GM19238 (cell line): ENCODE data around the gene BCR.
A peak's percentile ranks its signal among the peaks of the same experiment; 100 is the strongest.
"Not testable (repeated sequence)": the region's sequence is repeated elsewhere in the genome, so short reads cannot be mapped to it uniquely, and the experiment has no call there.

Source experiments
- DNase-seq: peaks from one replicate; pipeline ENCODE4 v3.0.0; 2011; ENCODE audit warnings: low spot score; ENCODE audit not compliant: insufficient read length

The BCR gene

DNA sequence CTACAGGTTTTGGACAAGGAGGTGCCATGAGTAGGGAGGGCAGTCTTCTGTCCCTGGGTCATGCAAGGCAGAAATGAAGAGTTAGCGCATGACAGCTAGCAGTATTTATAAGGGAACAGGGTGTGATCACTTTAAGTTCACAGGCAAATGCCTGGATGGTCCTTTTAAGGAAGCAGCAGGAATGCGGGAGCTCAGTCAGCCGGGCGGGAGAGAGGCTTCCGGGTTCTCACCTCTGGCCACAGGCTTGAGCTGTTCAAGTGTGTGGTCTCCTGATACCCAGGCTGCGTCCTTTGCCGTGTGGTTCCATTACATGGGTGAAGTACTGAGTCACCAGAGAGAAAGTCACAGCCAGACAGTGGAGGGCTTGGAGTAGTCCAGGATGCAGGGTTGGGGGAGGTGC, 105.4 kb downstream of the BCR start:
- DNase-seq, result no peak

DNA sequence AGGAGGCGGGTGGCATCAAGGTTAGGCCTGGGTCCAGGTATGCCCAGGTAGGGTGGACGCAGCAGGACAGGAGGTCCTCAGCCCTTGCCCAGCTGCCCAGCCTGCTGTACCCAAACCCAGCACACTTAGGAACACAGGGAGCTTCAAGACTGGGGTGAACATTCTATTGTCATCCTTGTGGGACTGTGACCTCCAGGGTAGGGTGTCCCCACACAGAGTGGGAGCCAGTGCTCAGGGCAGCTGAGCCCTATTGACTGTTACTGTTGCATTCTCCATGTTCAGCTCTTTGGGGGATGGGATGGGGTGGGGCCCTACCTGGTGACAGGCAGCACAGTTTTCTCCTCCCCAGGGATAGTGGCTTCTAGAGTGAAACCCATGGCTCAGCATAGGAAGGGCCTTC, 106.0 kb downstream of the BCR start:
- no peak for DNase-seq

DNA sequence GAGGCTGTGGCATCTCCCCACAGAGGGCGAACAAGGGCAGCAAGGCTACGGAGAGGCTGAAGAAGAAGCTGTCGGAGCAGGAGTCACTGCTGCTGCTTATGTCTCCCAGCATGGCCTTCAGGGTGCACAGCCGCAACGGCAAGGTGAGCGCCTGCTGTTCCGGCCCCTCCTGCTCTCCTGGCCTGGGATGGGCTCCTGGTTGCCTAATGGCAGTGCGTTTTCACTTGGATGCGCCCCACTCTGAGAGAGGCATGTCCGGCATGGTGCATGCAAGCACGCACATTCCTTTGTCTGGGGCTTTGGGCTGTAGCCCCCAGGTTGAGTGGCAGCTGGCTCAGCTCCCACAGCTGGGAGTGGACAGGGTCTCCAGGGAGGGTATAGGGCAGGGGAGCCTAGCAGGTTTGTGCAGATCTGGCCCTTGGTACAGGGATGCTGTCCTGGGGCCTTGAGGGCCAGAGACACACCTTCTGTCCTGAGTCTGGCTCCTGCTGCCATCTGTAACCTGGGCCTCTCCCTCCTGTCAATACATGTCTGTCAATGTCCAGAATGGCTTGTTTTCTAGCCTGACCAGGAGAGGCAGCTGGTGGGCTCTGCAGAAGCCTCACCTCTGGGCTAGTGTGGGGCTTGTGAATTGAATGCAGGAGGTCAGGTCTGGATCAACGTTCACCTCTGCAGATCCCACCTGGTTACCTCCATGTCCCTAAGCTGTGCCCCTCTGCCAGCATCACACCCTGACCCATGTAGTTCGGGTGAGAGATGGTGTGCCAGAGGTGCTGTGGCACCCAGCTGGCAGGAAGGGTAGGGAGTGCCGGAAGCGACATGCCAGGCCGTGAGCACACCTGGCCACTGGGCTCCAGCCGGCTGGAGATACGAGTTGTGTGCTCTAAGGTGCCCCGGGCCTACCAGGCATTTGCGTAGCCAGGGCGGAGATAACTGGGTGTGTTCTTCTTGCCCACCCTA, 107.1 kb downstream of the BCR start:
- DNase-seq, result no peak

DNA sequence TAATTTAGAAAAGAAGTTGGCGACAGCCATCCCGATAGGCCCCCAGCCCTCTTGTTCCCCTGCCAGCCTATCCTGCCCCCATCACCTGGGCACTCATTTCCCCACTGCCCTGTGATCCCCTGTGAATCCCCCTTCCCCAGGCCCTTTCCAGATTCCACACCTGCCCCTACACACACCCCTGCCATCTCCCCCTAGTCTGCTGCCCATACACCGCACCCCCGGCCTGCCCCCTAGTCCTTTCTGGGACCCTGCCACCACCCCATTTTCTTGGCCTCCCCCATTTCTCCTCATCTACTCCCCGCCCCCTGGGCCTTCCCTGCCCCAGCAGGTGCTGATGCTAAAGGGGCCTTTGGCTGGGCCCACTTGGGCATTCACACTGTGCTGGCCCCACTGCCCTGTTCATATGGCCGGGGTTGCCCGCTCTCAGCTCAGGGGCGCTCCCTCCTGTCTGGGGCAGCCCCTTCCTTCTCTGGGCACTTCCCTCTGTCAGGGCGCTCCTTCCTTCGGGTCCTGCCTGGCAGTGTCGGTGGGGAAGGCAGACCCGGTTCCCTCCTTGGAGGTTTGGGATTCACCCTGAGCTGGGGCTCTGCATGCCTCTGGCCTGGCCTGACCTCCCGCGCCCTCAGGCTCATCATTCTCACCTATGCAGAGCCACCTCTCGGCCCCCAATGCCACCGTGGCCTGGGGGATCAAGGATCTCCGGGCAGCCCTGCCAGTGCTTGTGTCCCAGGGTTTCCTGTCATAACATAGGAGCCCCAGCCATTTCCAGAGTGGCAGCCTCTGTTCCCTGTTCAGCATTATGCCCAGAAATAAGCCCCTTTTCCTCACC, 108.2 kb downstream of the BCR start:
- no peak for DNase-seq

DNA sequence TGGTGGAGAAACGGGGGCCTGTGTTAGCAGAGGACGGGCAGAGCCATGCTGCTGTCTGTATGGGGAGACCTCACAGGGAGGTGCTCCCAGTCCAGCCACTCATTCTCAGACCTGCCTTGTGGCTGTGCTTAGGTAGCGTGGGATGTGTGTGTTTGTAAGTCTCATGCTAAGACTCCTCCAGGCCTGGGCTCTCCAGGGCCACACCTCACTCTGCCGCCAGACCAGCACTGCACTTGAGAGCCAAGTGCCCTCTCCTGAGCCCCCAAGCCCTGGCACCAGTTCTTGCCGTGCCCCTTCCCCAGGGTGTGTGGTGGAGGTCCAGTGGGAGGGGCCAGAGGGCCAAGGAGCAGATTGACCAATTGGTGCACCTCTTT, 108.8 kb downstream of the BCR start:
- no peak for DNase-seq

GRCh38 chr22:23289851-23290724, 109.8 kb downstream of the BCR start:
- peak; percentile 71 for DNase-seq

DNA sequence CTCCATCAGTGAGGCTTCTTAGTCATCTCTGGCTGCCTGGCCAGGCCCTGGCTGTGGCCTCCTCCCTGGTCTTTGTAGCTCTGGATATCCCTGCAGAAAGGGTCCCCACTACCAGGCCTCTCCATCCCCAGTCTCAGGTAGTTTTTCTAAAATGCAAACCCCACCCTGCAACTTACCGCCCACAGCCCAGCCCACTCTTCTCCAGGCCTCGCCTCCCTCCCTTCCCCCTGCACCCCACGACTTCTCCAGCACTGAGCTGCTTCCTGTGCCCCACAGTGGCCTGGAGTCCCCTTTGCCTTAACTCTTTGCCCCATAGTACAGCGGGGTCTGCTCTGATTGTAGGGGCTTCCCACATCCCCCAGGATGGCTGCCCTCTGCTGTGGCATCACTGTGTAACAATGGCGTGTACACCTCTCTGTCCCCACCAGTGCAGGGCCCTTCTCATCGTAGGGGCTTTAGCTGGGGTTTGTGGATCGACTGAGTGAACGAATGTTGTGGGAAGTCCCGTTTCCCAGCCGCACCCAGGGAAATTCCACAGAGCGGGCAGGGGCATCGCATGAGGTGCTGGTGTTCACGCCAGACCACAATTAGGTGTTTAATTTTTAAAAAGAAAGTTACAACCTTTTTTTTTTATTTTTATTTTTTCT, 111.6 kb downstream of the BCR start:
- no peak for DNase-seq

DNA sequence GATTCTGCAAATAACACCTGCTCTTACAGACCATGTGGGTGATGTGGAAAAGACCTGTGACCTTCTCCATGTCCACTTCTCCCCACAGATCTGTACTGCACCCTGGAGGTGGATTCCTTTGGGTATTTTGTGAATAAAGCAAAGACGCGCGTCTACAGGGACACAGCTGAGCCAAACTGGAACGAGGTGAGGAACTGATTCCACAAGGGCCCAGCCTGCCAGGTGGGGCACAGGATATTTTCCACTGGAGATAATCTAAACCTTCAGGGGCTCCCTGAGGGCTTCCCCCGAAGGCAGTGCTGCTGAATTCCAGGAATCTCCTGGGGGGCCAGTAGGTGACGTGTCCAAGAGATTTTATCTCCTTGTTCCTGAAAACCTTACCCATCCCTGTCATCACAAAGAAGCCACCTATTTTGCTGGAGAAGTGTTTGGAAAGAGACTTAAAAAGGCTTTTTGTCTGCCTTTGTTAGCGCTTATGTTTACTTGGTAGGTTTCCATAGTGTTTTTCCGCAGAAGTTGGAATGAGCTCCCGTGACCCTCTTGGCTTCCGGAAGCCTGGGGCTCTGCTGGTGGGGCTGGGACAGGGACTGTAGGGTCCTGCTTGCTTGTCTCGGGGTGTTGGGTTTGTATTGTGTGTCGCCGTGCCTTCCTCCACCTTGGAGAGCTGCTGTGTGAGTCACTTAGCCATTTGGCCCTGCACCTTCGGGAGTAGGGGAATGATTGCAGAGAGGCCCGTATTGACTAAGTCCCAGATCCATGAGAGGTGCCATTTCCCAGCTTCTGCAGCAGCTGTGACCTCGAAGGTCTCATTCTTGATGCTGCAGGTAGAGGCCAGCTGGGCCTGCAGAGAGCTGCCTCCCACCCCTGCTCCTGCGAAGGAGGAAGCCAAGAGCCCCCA, 112.4 kb downstream of the BCR start:
- DNase-seq, result no peak

DNA sequence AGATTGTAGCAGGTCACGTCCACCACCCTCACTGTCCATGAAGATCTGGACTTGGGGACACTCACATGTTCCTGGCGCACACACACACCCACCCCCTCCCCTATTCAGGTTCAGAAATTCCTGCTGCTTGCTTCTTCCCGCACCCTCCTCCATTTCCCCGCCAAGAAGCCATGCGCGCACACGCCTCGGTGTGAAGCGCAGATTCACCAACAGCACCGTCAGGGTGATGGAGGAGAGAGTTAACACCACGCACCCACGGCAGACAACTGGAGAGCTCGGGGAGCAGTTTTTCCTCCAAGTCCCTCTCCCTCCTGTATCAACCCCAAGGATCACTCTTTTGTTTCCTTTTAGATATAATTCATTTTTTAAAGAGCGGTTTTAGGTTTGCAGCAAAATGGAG, 113.4 kb downstream of the BCR start:
- DNase-seq, result no peak

GRCh38 chr22:23294221-23294620, 113.9 kb downstream of the BCR start:
- DNase-seq, result no peak

DNA sequence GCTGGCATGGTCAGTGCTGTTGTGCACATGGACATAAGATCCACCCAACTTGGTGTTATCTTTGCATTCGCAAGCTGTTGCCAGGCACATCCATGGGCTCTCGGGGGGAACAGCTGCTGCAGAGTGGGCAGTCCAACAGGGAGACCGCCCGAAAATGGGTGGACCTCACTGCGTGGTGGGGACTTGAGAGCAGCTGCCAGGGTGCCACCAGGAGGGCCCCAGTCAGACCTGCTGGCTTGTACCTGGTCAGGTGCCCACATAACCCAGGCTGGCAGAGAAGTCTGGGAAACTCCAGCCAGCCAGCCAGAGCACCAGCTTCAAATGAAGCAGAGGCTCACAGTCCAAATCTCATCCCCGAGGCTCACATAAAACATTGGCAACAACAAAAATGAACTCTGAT, 120.2 kb downstream of the BCR start:
- DNase-seq, result no peak

DNA sequence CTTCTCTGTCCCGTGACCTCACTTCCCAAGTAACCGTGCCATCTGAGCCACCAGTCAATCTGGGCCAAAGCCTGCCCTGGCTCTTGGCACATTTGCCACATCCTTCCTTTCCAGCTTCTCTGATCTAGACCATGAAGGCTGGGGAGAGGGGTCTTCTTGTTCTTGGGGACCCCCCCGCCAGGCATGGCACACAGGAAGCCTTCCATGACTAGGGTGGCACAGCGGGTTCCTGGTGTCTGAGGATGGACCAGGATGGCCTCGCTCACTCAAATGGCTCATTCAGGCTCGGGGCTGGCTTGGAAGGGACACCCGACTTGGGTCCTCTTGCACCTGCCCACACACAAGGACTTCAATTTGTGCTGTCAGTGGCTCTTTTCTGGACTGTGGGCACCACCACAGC, 121.3 kb downstream of the BCR start:
- DNase-seq, result no peak

DNA sequence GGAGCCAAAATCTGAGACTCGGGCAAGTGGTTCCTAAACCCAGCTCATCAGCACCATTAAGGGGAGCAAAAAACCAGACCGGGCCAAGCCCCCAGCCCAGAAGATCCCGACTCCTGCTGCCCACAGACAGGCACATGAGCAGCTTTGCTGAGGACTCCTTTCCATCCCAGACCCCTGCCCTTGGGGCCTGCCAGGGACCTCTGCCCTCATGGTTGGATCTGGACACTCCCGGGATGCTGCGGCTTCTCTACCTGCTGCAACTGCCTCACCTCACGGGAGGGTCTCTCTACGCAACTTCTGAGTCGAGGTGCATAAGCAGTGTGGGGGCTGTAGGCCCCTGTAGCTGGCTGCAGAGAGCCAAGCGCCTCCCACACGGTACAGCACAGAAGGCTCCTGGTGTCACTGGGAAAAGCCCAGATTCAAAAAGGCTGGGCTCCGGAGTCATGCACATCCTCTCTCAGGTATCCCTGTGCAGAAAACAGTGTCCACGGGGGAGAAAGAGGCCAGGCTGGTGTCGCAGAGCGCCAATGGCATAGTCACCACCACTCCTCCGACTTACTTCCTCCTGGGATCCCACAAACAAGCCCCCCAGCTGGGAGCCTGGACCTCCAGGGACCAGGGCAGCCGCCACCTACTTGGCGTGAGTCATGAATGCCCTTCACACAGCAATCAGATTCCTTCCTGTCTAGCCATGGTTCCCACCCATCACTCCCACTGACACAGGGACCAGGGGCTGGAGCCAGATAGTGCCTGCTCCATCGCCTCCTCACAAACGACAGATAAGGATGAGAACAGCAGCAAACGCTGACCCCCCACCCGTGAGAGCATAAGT, 122.1 kb downstream of the BCR start:
- DNase-seq, result no peak

DNA sequence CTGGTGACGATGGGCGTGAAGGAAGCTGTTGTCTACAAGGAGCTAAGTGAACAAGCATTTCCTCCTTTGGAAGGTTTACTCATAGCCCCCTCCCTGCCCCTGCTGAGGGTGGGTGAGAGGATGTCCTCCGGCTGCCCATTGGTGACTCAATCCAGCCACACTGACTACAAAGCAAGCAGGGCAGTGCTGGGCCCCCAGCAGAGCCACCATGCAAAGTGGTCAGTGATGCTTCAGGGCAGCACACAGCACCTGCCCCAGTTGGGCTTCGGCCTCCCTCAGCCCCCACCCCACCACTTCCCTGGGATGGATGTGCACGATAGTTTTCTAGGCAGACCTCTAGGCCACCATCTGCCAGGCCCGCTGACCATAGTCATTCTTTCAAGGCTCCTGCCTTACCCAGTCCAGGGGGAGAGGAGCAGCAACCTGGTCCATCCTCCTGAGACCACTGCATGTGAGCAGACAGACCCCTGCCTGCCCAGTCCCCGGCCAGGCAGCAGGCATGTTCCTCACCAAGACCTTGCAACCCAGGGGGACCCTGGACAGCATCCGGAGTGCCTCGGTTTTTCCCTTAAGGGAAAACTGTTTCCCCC, 125.1 kb downstream of the BCR start:
- no peak for DNase-seq

GRCh38 chr22:23305922-23306374, 125.6 kb downstream of the BCR start:
- DNase-seq, result no peak

DNA sequence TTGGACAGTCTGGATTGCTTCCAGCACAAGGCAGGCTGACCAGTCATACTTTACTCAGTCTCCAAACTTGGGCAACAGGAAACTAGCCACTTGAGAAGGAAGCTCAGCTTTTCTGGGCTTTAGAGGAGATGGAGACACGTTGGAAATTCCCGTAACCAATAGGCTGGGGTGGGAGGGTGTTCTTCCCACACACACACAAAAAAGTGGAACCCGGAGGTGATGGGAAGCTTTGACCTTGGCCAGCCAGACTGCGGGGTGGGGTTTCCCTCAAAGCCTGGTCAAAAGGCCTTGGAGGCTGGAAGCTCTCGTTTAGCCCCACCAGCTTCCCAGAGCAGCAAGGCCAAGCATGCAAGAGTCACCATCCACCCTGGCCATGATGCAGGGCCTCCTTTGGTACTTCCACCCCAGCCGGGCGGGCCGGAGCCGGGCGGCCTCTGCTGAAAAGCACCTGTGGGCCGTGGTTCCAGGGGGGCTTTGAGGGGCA, 126.2 kb downstream of the BCR start:
- no peak for DNase-seq

DNA sequence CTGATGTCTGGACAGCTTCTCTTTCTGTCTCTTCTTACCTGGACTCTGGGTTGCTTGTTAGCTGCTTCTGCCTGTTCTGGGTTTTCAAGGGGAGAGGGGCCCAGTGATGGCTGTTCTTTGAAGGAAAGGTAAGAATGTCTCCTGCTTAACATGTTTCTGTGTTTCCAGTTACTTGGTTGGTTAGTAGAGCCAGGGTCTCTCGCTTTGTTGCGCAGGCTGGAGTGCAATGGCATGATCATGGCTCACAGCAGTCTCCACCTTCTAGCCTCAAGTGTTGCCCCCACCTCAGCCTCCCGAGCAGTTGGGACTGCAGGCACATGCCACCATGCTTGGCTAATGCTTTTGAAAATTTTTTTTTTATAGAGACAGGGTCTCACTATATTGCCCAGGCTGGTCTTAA, 126.6 kb downstream of the BCR start:
- no peak for DNase-seq

- not testable (repeated sequence) for DNase-seq
Measured at GRCh38 chr22:23307511-23307910, 127.2 kb downstream of the BCR start.
